ENCODE measurements around the gene CYP24A1. TPM values are rescaled to one million over a fixed set of nuclear protein-coding genes. Genes with fewer than 3 reads are reported as not detected.

CYP24A1 gene
- total and polyA plus RNA-seq, 2 of the 13 experiments (the other 11 are each of a cell fraction or from before 2014, with no cell fraction given) = 9.4 to 32.7 TPM

GRCh38 chr20:54123587-54124180, 50.1 kb downstream of the CYP24A1 start (continued):
- TF ChIP-seq GMEB2 (CRISPR knock-in tag; IDR thresholded peaks at IDR 0.05; ENCODE audit: low read depth) (0 out of 2 replicates have a peak, but pooled peaks have one; percentile 53), TRIM22 (IDR thresholded peaks at IDR 0.05) (no peak), CREB1 (IDR thresholded peaks at IDR 0.05) (peak; percentile 85), CREB1 (CRISPR knock-in tag; IDR thresholded peaks at IDR 0.05) (peak; percentile 81; the same call in 1 of the 2 replicates), ZNF713 (CRISPR knock-in tag; IDR thresholded peaks at IDR 0.05) (no peak; the same call in 1 of the 2 replicates), ETS1 (CRISPR knock-in tag; IDR thresholded peaks at IDR 0.05) (no peak), TBP (CRISPR knock-in tag; IDR thresholded peaks at IDR 0.05) (no peak), KLF9 (CRISPR knock-in tag; IDR thresholded peaks at IDR 0.05; ENCODE audit: low read depth) (peak; percentile 85), THAP7 (CRISPR knock-in tag; IDR thresholded peaks at IDR 0.05) (peak; percentile 42; the same call in 1 of the 2 replicates), KLF12 (CRISPR knock-in tag; IDR thresholded peaks at IDR 0.05; ENCODE audit: borderline replicate concordance) (no peak), HOXA3 (CRISPR knock-in tag; IDR thresholded peaks at IDR 0.05) (peak; percentile 94), MIER2 (CRISPR knock-in tag; IDR thresholded peaks at IDR 0.05) (peak; percentile 90), CSRNP1 (CRISPR knock-in tag; IDR thresholded peaks at IDR 0.05) (no peak; the same call in 1 of the 2 replicates), GPN1 (CRISPR knock-in tag; IDR thresholded peaks at IDR 0.05; ENCODE audit: borderline replicate concordance) (no peak), ISL2 (CRISPR knock-in tag; IDR thresholded peaks at IDR 0.05) (peak; percentile 97), ZBTB7A (CRISPR knock-in tag; IDR thresholded peaks at IDR 0.05) (no peak), DZIP1 (CRISPR knock-in tag; IDR thresholded peaks at IDR 0.05) (no peak), SIX1 (CRISPR knock-in tag; IDR thresholded peaks at IDR 0.05; ENCODE audit: borderline replicate concordance) (peak; percentile 91), ZNF441 (CRISPR knock-in tag; IDR thresholded peaks at IDR 0.05; ENCODE audit: borderline replicate concordance) (peak; percentile 66)
